GM19395 (cell line): ENCODE measurements around the gene MTHFD1L.

Experiments used
- ATAC-seq: cut with Tn5 transposase; IDR thresholded peaks from one replicate; pipeline ENCODE4 v1.9.1; 2021; ENCODE audit warnings: mild to moderate bottlenecking, moderate library complexity; ENCODE audit not compliant: unreplicated experiment

The MTHFD1L gene

DNA sequence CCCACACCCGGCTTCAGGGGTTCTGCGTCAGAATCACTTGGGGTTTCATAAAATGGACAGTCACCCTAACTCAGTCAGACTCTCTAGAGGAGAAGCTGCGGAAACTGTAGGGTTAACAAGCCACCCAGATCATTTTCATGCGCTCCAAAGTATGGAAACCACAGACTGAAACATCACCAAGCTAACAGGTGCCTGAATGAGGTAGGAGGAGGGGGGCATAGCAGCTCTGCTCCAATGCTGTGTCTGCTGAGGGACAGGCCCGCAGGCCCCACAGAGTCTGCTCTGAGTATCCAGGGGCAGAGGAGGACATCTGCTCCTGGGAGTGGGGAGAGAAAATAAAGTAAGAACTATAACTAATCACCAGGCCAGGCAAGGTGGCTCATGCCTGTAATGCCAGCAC is 277.2 kb downstream of the MTHFD1L start:
- no peak for ATAC-seq

DNA sequence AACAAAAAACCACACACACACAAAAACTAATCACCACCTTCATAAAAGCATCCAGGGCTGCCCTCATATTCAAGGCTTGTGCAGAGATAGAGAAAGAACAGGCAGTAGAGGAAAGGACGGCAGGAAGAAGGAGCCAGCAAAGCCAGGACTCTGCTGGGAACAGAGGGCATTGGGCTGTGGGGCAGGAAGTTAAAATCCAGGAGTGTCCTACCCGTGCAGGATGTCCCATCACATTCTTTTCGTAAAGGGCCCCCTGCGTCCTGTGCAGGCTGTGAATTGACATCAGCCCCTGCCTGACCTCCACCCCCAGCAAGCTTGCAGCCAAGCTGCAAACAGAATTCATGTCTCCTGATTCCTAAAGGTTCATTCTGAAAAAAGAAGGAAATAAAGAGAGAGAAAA is 277.8 kb downstream of the MTHFD1L start:
- no peak for ATAC-seq

DNA sequence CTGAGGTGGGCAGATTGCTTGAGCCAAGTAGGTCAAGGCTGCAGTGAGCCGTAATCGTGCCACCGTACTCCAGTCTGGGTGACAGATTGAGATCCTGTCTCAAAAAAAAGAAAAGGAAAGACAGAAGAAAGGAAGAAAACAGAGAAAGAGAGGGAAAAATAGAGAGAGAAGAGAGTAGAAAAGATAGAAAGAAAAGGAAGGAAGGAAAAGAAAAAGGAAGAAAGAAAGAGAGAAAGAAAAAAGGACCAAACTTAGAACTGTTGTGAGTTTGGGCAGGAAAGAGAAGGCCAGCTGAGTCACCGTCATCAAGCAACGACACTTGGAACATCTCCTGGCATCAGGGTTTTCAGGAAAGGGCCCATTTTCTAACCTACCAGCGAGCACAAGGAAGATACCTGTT is 278.3 kb downstream of the MTHFD1L start:
- no peak for ATAC-seq

DNA sequence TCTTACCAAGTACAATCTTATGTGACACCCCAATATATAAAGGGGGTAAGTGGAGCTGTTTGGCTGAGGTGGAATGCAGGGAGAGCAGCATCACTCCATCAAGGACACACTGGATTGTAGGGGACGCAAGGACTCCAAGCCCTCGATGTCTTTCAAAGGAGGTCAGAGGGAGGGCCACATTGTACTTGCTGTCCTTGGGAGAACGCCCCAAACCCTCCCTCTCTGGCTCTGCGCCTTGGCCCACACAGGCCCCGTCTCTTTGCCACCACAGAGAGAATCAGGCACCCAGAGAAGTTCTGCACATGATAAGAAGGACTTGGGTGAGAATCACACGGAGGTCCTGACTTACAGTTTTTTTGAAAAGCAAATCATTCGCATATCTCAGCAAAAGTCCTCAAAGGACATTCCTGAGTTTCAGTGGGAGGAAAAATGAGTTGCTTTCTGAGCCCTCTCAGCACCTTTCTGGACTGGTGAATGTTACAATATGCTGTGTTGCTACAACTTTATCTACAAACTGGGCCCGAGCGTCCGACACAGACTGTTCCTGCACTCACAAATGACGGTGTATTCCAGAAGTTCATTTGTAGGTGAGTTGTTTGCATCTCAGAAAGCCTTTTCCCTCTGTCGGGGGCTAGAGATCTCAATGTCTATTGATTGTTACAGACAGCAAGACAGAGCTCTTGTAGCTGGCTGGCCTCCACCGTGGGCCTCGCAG is 281.8 kb downstream of the MTHFD1L start:
- ATAC-seq, result no peak

DNA sequence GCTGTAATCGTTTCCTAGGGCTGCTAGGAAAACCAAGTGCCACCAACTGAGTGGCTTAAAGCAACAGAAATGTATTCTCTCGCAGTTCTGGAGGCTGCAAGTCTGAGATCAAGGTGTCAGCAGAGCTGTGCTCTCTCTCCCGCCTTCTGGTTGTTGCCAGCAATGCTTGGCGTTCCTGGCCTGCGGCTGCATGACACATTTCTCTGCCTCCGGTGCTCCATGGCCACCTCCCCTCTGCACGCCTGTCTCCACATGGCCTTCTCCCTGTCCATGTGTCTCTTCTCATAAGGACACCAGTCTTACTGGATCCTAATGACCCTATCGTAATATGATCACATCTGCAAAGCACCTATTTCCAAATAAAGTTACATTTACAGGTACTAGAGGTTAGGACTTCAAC is 282.6 kb downstream of the MTHFD1L start:
- no peak for ATAC-seq

DNA sequence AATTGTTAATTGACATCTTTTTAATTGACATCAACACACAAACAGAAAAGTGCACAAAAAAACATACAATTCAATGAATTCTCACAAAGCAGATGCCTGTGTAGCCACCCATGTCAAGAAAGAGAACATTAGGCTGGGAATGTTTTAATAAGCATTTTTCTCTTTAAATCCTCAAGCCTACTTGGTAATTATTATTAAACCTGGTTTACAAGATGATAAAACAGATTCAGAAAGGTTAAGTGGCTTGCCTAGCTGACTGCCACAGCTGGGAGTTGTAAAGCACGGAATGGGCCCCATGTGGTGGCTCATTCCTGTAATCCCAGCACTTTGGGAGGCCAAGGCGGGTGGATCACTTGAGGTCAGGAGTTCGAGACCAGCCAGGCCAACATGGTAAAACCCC is 284.3 kb downstream of the MTHFD1L start:
- no peak for ATAC-seq
